NOMO-1 treated with dmso at 0.1 percent for 144 hours (cell line): Measurements from ENCODE around the gene FKBP1A.
"Not testable (repeated sequence)": the region's sequence is repeated elsewhere in the genome, so short reads cannot be mapped to it uniquely, and the experiment has no call there.

Experiments used
- DNase-seq: peaks from one replicate; lab custom pipeline; 2025; ENCODE audit not compliant: unreplicated experiment; lab: John Stamatoyannopoulos, UW

The FKBP1A gene

GRCh38 chr20:1364106-1364505 is 28.7 kb downstream of the FKBP1A start:
- no peak for DNase-seq

GRCh38 chr20:1363522-1363921 is 29.3 kb downstream of the FKBP1A start:
- no peak for DNase-seq

- DNase-seq = no peak
Observed at GRCh38 chr20:1362484-1362883, 30.4 kb downstream of the FKBP1A start.

- no peak for DNase-seq
Observed at GRCh38 chr20:1360094-1360846, 32.6 kb downstream of the FKBP1A start.

GRCh38 chr20:1357921-1358671 is 34.8 kb downstream of the FKBP1A start:
- DNase-seq = no peak

GRCh38 chr20:1353956-1354355 is 38.9 kb downstream of the FKBP1A start:
- no peak for DNase-seq

GRCh38 chr20:1346315-1346969 is 46.4 kb downstream of the FKBP1A start:
- DNase-seq = no peak

- no peak for DNase-seq
Observed at GRCh38 chr20:1345756-1346093, 47.1 kb downstream of the FKBP1A start.

GRCh38 chr20:1345030-1345755 is 47.7 kb downstream of the FKBP1A start:
- DNase-seq = no peak

- DNase-seq = not testable (repeated sequence)
Observed at GRCh38 chr20:1343446-1344124, 49.3 kb downstream of the FKBP1A start.

- peak; percentile 27 for DNase-seq
Observed at GRCh38 chr20:1341561-1342265, 51.1 kb downstream of the FKBP1A start.

- DNase-seq = no peak
Observed at GRCh38 chr20:1338801-1339200, 54.1 kb downstream of the FKBP1A start.

- DNase-seq = no peak
Observed at GRCh38 chr20:1338096-1338495, 54.8 kb downstream of the FKBP1A start.

- no peak for DNase-seq
Observed at GRCh38 chr20:1337441-1337840, 55.4 kb downstream of the FKBP1A start.

- DNase-seq = no peak
Observed at GRCh38 chr20:1336699-1337367, 56.0 kb downstream of the FKBP1A start.

- no peak for DNase-seq
Observed at GRCh38 chr20:1335961-1336698, 56.7 kb downstream of the FKBP1A start.

GRCh38 chr20:1334761-1335160 is 58.1 kb downstream of the FKBP1A start:
- DNase-seq = no peak

- DNase-seq = no peak
Observed at GRCh38 chr20:1334370-1334731, 58.5 kb downstream of the FKBP1A start.
